Vagina (tissue), 2 donors: Measurements from ENCODE around the gene BLOC1S5. TPM values are rescaled to one million over a fixed set of nuclear protein-coding genes. Genes with fewer than 3 reads are reported as not detected.
A peak's percentile ranks its signal among the peaks of the same experiment; 100 is the strongest.

Source experiments
- DNase-seq, 2 donors: peaks; one replicate each; pipeline ENCODE4 v3.0.0-alpha.2; 2017; ENCODE audit errors: extremely low spot score in 2 of 2
- H3K27ac ChIP-seq: fragments of 200-600 bp; sonication (generic); one replicate; pipeline ENCODE4 v1.5.1; 2019
- H3K27me3 ChIP-seq: fragments of 200-600 bp; sonication (generic); one replicate; pipeline ENCODE4 v1.5.1; 2019
- H3K36me3 ChIP-seq, 2 donors: fragments of 200-600 bp; sonication (generic); one replicate each; pipeline ENCODE4 v1.5.1; 2017 to 2019
- H3K4me1 ChIP-seq: fragments of 200-600 bp; sonication (generic); one replicate; pipeline ENCODE4 v1.5.1; 2019
- H3K4me3 ChIP-seq, 2 donors: fragments of 200-600 bp; sonication (generic); 1 replicate in 1 of 2; 2 replicates in 1 of 2; pipeline ENCODE4 v1.5.1; 2016 to 2019
- H3K9me3 ChIP-seq: fragments of 200-600 bp; sonication (generic); one replicate; pipeline ENCODE4 v1.5.1; 2019
- CTCF ChIP-seq, 3 experiments: fragments of 450-650 bp in 2 of 3; fragments of 200-600 bp in 1 of 3; sonication (generic) in 1 of 3; IDR thresholded peaks; one replicate each; pipeline ENCODE4 v1.5.1; 2017 to 2019; ENCODE audit warnings: antibody characterized with exemption in 3 of 3, mild to moderate bottlenecking in 2 of 3, moderate library complexity in 2 of 3
- POLR2A ChIP-seq, 2 donors: fragments of 450-650 bp; IDR thresholded peaks; one replicate each; pipeline ENCODE4 v1.6.1; 2017; ENCODE audit warnings: antibody characterized with exemption in 2 of 2, mild to moderate bottlenecking in 2 of 2, moderate library complexity in 2 of 2
- POLR2AphosphoS5 ChIP-seq, 2 donors: sonication (generic); formaldehyde crosslinking; IDR thresholded peaks; one replicate each; pipeline ENCODE4 v1.9.0; 2017; ENCODE audit warnings: antibody characterized with exemption in 2 of 2, mild to moderate bottlenecking in 2 of 2, low read depth in 1 of 2; ENCODE audit not compliant: insufficient read depth in 1 of 2
- intact Hi-C: fragments of 100-400 bp; cut with DNase I; formaldehyde crosslinking; loops from one replicate; pipeline ENCODE4 v1.15.1; 2023
- total RNA-seq: library from RNA; depleted of rRNA; stranded (reverse); fragments of >200 nt; gene quantifications from one replicate; pipeline ENCODE4 v1.2.3, GENCODE V29; 2016

BLOC1S5 gene
- 9.6 TPM for total RNA-seq

GRCh38 chr6:8063761-8064637 lies at the start of gene BLOC1S5:
BLOC1S5 (minus strand) TSS chr6:8064389; CDS start chr6:8064376, 13 bp downstream.
- Histone ChIP-seq H3K36me3 (peaks cover 0 to 11% of the 10 kb centered on the region in 2 donors), H3K4me3 (peak within 1 kb of the TSS; percentile 87 to 97), H3K27ac (peak within 1 kb of the TSS; percentile 89), H3K4me1 (peaks cover 8% of the 10 kb centered on the region), H3K27me3 (no peaks in the 10 kb centered on the region), H3K9me3 (no peaks in the 10 kb centered on the region)
- intact Hi-C loops, result no loop called here
- peak in 1 of 2 donors; percentile 97 for DNase-seq
- TF ChIP-seq POLR2AphosphoS5 (IDR thresholded peaks at IDR 0.05; ENCODE audit: insufficient read depth in 1 of 2, low read depth in 1 of 2) (peak; percentile 91 to 99), CTCF (IDR thresholded peaks at IDR 0.05) (no peak), POLR2A (IDR thresholded peaks at IDR 0.05) (peak in 1 of 2 donors; percentile 51)

GRCh38 chr6:8113131-8113654 lies 49.0 kb upstream of the BLOC1S5 start:
- Histone ChIP-seq H3K4me3 (no peak overlapping the region), H3K27ac (no peak overlapping the region), H3K9me3 (no peaks in the 10 kb centered on the region), H3K36me3 (no peaks in the 10 kb centered on the region), H3K27me3 (no peaks in the 10 kb centered on the region), H3K4me1 (no peaks in the 10 kb centered on the region)
- DNase-seq, result no peak
- intact Hi-C loops, result no loop called here
- TF ChIP-seq POLR2A (IDR thresholded peaks at IDR 0.05), result no peak
- no peak for TF ChIP-seq POLR2AphosphoS5 (IDR thresholded peaks at IDR 0.05; ENCODE audit: insufficient read depth in 1 of 2, low read depth in 1 of 2)
- TF ChIP-seq CTCF (IDR thresholded peaks at IDR 0.05), result no peak

- Histone ChIP-seq H3K27ac (no peak overlapping the region), H3K9me3 (no peaks in the 10 kb centered on the region), H3K27me3 (no peaks in the 10 kb centered on the region), H3K4me3 (no peak overlapping the region), H3K4me1 (no peaks in the 10 kb centered on the region), H3K36me3 (no peaks in the 10 kb centered on the region)
- DNase-seq, result no peak
- TF ChIP-seq POLR2A (IDR thresholded peaks at IDR 0.05) (no peak), POLR2AphosphoS5 (IDR thresholded peaks at IDR 0.05; ENCODE audit: insufficient read depth in 1 of 2, low read depth in 1 of 2) (no peak), CTCF (IDR thresholded peaks at IDR 0.05) (no peak)
- intact Hi-C loops, result no loop called here
Measured at GRCh38 chr6:8110725-8111124, 46.5 kb upstream of the BLOC1S5 start.

GRCh38 chr6:8110117-8110721 lies 46.0 kb upstream of the BLOC1S5 start:
- DNase-seq, result no peak
- TF ChIP-seq POLR2A (IDR thresholded peaks at IDR 0.05), result no peak
- no peak for TF ChIP-seq CTCF (IDR thresholded peaks at IDR 0.05)
- TF ChIP-seq POLR2AphosphoS5 (IDR thresholded peaks at IDR 0.05; ENCODE audit: insufficient read depth in 1 of 2, low read depth in 1 of 2), result no peak

More at GRCh38 chr6:8110117-8110721, 46.0 kb upstream of the BLOC1S5 start:
- intact Hi-C loops, result no loop called here
- H3K9me3 ChIP-seq, result no peaks in the 10 kb centered on the region
- no peak overlapping the region for H3K4me3 ChIP-seq
- H3K27me3 ChIP-seq, result no peaks in the 10 kb centered on the region
- no peaks in the 10 kb centered on the region for H3K36me3 ChIP-seq
- no peaks in the 10 kb centered on the region for H3K4me1 ChIP-seq
- H3K27ac ChIP-seq, result no peak overlapping the region
